Nephron (organoid): ENCODE data around the gene PDE3A.

Experiments
- H3K27ac Mint-ChIP-seq, 3 experiments: 2 replicates each; pipeline ENCODE4 v1.8.0; 2020; ENCODE audit warnings: mixed read lengths in 3 of 3, mild to moderate bottlenecking in 2 of 3, moderate library complexity in 1 of 3
- H3K27me3 Mint-ChIP-seq: 2 replicates; pipeline ENCODE4 v1.8.0; 2021; ENCODE audit warnings: low read depth, mild to moderate bottlenecking, moderate library complexity, mixed read lengths
- H3K36me3 Mint-ChIP-seq: 2 replicates; pipeline ENCODE4 v1.8.0; 2020; ENCODE audit warnings: low read depth, mixed read lengths
- H3K4me1 Mint-ChIP-seq: 2 replicates; pipeline ENCODE4 v1.8.0; 2020; ENCODE audit warnings: mixed read lengths
- H3K4me3 Mint-ChIP-seq, 3 experiments: 2 replicates each; pipeline ENCODE4 v1.8.0; 2020; ENCODE audit warnings: mild to moderate bottlenecking in 3 of 3, mixed read lengths in 3 of 3, moderate library complexity in 2 of 3
- H3K9me3 Mint-ChIP-seq: 2 replicates; pipeline ENCODE4 v1.8.0; 2020; ENCODE audit warnings: mixed read lengths
- CTCF ChIP-seq, 3 experiments: fragments of 200-600 bp; sonication (generic); IDR thresholded peaks; one replicate each; pipeline ENCODE4 v1.5.0; 2021; ENCODE audit warnings: antibody characterized with exemption in 3 of 3; ENCODE audit not compliant: unreplicated experiment in 3 of 3

Gene PDE3A

GRCh38 chr12:20438299-20438779 is 70.0 kb downstream of the PDE3A start:
- Mint-ChIP-seq H3K27me3 (no peaks in the 10 kb centered on the region), H3K9me3 (no peaks in the 10 kb centered on the region), H3K27ac (peak overlapping the region; percentile 77 to 86 (median 77)), H3K36me3 (no peaks in the 10 kb centered on the region), H3K4me3 (peak overlapping the region in 1 of 3 experiments; percentile 57), H3K4me1 (peaks cover 31% of the 10 kb centered on the region)
- TF ChIP-seq CTCF (IDR thresholded peaks at IDR 0.05; ENCODE audit: unreplicated experiment in 3 of 3) = no peak

- no peaks in the 10 kb centered on the region for H3K36me3 Mint-ChIP-seq
- H3K27me3 Mint-ChIP-seq = no peaks in the 10 kb centered on the region
- H3K27ac Mint-ChIP-seq = peak overlapping the region in 1 of 3 experiments; percentile 47
- H3K4me3 Mint-ChIP-seq = no peak overlapping the region
- H3K9me3 Mint-ChIP-seq = no peaks in the 10 kb centered on the region
- peaks cover 31% of the 10 kb centered on the region for H3K4me1 Mint-ChIP-seq
- no peak for TF ChIP-seq CTCF (IDR thresholded peaks at IDR 0.05; ENCODE audit: unreplicated experiment in 3 of 3)
These were observed 71.3 kb downstream of the PDE3A start for GRCh38 chr12:20439626-20440025.

GRCh38 chr12:20440408-20440807 is 72.1 kb downstream of the PDE3A start:
- Mint-ChIP-seq H3K4me1 (peaks cover 27% of the 10 kb centered on the region), H3K4me3 (no peak overlapping the region), H3K27me3 (no peaks in the 10 kb centered on the region), H3K36me3 (no peaks in the 10 kb centered on the region), H3K27ac (no peak overlapping the region), H3K9me3 (no peaks in the 10 kb centered on the region)
- no peak for TF ChIP-seq CTCF (IDR thresholded peaks at IDR 0.05; ENCODE audit: unreplicated experiment in 3 of 3)

GRCh38 chr12:20442322-20442721 is 74.0 kb downstream of the PDE3A start:
- H3K27me3 Mint-ChIP-seq = no peaks in the 10 kb centered on the region
- no peak for TF ChIP-seq CTCF (IDR thresholded peaks at IDR 0.05; ENCODE audit: unreplicated experiment in 3 of 3)
- H3K27ac Mint-ChIP-seq = no peak overlapping the region
- peaks cover 9% of the 10 kb centered on the region for H3K4me1 Mint-ChIP-seq
- no peaks in the 10 kb centered on the region for H3K36me3 Mint-ChIP-seq
- no peaks in the 10 kb centered on the region for H3K9me3 Mint-ChIP-seq
- no peak overlapping the region for H3K4me3 Mint-ChIP-seq

- peaks cover 4% of the 10 kb centered on the region for H3K4me1 Mint-ChIP-seq
- no peaks in the 10 kb centered on the region for H3K36me3 Mint-ChIP-seq
- H3K27me3 Mint-ChIP-seq = no peaks in the 10 kb centered on the region
- no peak for TF ChIP-seq CTCF (IDR thresholded peaks at IDR 0.05; ENCODE audit: unreplicated experiment in 3 of 3)
- H3K4me3 Mint-ChIP-seq = no peak overlapping the region
- no peaks in the 10 kb centered on the region for H3K9me3 Mint-ChIP-seq
- no peak overlapping the region for H3K27ac Mint-ChIP-seq
These were observed 74.9 kb downstream of the PDE3A start for GRCh38 chr12:20443255-20443654.

GRCh38 chr12:20443792-20444191 is 75.5 kb downstream of the PDE3A start:
- H3K4me1 Mint-ChIP-seq = no peaks in the 10 kb centered on the region
- H3K9me3 Mint-ChIP-seq = no peaks in the 10 kb centered on the region
- H3K27ac Mint-ChIP-seq = no peak overlapping the region
- no peak for TF ChIP-seq CTCF (IDR thresholded peaks at IDR 0.05; ENCODE audit: unreplicated experiment in 3 of 3)
- no peaks in the 10 kb centered on the region for H3K36me3 Mint-ChIP-seq
- H3K4me3 Mint-ChIP-seq = no peak overlapping the region
- no peaks in the 10 kb centered on the region for H3K27me3 Mint-ChIP-seq
